GM11168 (cell line): ENCODE measurements around the gene ZNF280B.
"Not testable (repeated sequence)": the region's sequence is repeated elsewhere in the genome, so short reads cannot be mapped to it uniquely, and the experiment has no call there.

Experiments used
- in situ Hi-C: fragments of 300-500 bp; cut with MboI; formaldehyde crosslinking; loops from one replicate; pipeline ENCODE4 v1.12.0; 2022; ENCODE audit warnings: low sequenced_read_pairs; ENCODE audit not compliant: unreplicated experiment

The ZNF280B gene

GRCh38 chr22:22510833-22511232, 2.3 kb upstream of the ZNF280B start:
- in situ Hi-C loops, result not testable (repeated sequence)

GRCh38 chr22:22509912-22510311, 1.4 kb upstream of the ZNF280B start:
- in situ Hi-C loops, result not testable (repeated sequence)

GRCh38 chr22:22507743-22508273, 734 bp downstream of the ZNF280B start:
- in situ Hi-C loops, result no loop called here

GRCh38 chr22:22506736-22507135, 1.8 kb downstream of the ZNF280B start:
- in situ Hi-C loops, result no loop called here

GRCh38 chr22:22498267-22498666, 10.3 kb downstream of the ZNF280B start:
- in situ Hi-C loops, result no loop called here

GRCh38 chr22:22491589-22491988, 17.0 kb downstream of the ZNF280B start:
- in situ Hi-C loops, result not testable (repeated sequence)

- in situ Hi-C loops, result no loop called here
Observed at GRCh38 chr22:22488736-22489135, 19.8 kb downstream of the ZNF280B start.

- in situ Hi-C loops, result no loop called here
Observed at GRCh38 chr22:22487869-22488597, 20.5 kb downstream of the ZNF280B start.

GRCh38 chr22:22487059-22487458, 21.5 kb downstream of the ZNF280B start:
- in situ Hi-C loops, result no loop called here

GRCh38 chr22:22486132-22486899, 22.2 kb downstream of the ZNF280B start:
- in situ Hi-C loops, result no loop called here

- in situ Hi-C loops, result no loop called here
Observed at GRCh38 chr22:22485524-22485923, 23.0 kb downstream of the ZNF280B start.

- in situ Hi-C loops, result no loop called here
Observed at GRCh38 chr22:22484023-22484422, 24.5 kb downstream of the ZNF280B start.

- in situ Hi-C loops, result no loop called here
Observed at GRCh38 chr22:22480940-22481339, 27.6 kb downstream of the ZNF280B start.

- in situ Hi-C loops, result no loop called here
Observed at GRCh38 chr22:22479999-22480532, 28.5 kb downstream of the ZNF280B start.

- in situ Hi-C loops, result no loop called here
Observed at GRCh38 chr22:22479116-22479515, 29.4 kb downstream of the ZNF280B start.

GRCh38 chr22:22478470-22478869, 30.1 kb downstream of the ZNF280B start:
- in situ Hi-C loops, result no loop called here

- in situ Hi-C loops, result no loop called here
Observed at GRCh38 chr22:22474733-22475132, 33.8 kb downstream of the ZNF280B start.

GRCh38 chr22:22471104-22471503, 37.4 kb downstream of the ZNF280B start:
- in situ Hi-C loops, result not testable (repeated sequence)

GRCh38 chr22:22469527-22469926, 39.0 kb downstream of the ZNF280B start:
- in situ Hi-C loops, result loop anchor here (10.0 kb wide), 1 partner anchor 105 kb away; no protein-coding TSS in a partner anchor

- in situ Hi-C loops, result loop anchor here (10.0 kb wide), 1 partner anchor 106 kb away; no protein-coding TSS in a partner anchor
Observed at GRCh38 chr22:22468794-22469469, 39.6 kb downstream of the ZNF280B start.
